Activated T-cell treated with anti-CD3 and anti-CD28 coated beads, Interleukin-2, amount 50 U/mL, for 4 hours (primary cell): Measurements from ENCODE around the gene NTRK3. TPM values are rescaled to one million over a fixed set of nuclear protein-coding genes. Genes with fewer than 3 reads are reported as not detected.

Source experiments
- ATAC-seq, 2 donors: fragments of 200-7000 bp; cut with Tn5 transposase; one replicate each; pipeline ENCODE4 v1.10.0; 2021
- DNase-seq: peaks from one replicate; pipeline ENCODE4 v3.0.0-alpha.2; 2020
- H3K27me3 Mint-ChIP-seq: one replicate; pipeline ENCODE4 v1.8.0; 2021; ENCODE audit warnings: low read depth, mixed read lengths
- H3K36me3 Mint-ChIP-seq: one replicate; pipeline ENCODE4 v1.8.0; 2022; ENCODE audit warnings: mixed read lengths; ENCODE audit not compliant: insufficient read depth
- H3K4me1 Mint-ChIP-seq: one replicate; pipeline ENCODE4 v1.8.0; 2021; ENCODE audit warnings: low read depth, mixed read lengths
- H3K4me3 Mint-ChIP-seq: one replicate; pipeline ENCODE4 v1.8.0; 2021; ENCODE audit warnings: mild to moderate bottlenecking, moderate library complexity, mixed read lengths
- H3K9me3 Mint-ChIP-seq: one replicate; pipeline ENCODE4 v1.8.0; 2021; ENCODE audit warnings: mixed read lengths
- total RNA-seq, 3 donors: library from RNA; stranded (reverse); gene quantifications; one replicate each; pipeline ENCODE4 v1.2.1, GENCODE V29; 2021

Gene NTRK3
- total RNA-seq, 3 donors from 2014 or later, result 0.18 to 1.7 TPM; not detected in 1

DNA sequence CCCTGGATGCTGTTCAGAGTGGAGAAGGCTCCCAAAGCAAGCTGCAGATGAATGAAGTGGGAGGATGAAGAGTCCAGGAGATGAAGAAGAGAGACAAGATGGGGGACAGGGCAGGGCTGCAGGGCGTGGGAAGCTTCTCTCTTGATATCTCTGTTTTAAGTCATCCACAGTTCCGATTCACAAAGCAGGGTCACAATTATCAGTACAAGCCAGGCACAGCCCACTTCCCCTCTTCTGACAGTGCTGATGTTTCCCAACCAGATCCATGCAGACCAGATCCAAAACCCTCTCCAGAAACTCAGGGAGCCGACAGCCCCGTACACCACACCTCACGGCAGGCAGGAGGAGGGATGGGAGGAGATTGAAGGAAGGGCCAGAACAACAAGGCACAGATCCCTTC, 31.1 kb downstream of the NTRK3 start:
- DNase-seq, result no peak
- no peak for ATAC-seq
- H3K27me3 Mint-ChIP-seq, result peaks cover 17% of the 10 kb centered on the region
- H3K4me3 Mint-ChIP-seq, result no peak overlapping the region
- no peaks in the 10 kb centered on the region for H3K36me3 Mint-ChIP-seq
- H3K4me1 Mint-ChIP-seq, result no peaks in the 10 kb centered on the region
- no peaks in the 10 kb centered on the region for H3K9me3 Mint-ChIP-seq

DNA sequence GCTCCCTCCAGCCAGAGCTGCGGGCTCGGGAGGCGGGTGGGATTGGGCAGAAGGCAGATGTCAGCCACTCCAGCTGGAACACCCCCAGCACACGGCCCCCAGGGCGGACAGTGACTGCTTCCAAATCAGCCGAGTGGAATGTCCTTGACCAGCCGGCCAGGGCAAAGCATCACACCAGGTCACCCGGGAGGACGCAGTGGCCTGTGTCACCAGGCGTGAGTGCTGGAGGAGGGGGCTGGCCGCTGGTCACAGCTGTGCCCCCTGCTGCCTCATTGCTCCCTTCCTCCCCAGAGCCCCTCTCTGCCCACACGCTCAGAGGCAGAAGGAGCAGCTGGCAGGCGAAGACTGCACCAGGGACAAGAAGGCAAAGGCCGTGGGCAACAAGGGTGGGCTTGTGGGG, 33.5 kb downstream of the NTRK3 start:
- Mint-ChIP-seq H3K9me3 (no peaks in the 10 kb centered on the region), H3K36me3 (no peaks in the 10 kb centered on the region), H3K4me1 (no peaks in the 10 kb centered on the region), H3K27me3 (peaks cover 10% of the 10 kb centered on the region), H3K4me3 (no peak overlapping the region)
- ATAC-seq (no peak), DNase-seq (no peak)

DNA sequence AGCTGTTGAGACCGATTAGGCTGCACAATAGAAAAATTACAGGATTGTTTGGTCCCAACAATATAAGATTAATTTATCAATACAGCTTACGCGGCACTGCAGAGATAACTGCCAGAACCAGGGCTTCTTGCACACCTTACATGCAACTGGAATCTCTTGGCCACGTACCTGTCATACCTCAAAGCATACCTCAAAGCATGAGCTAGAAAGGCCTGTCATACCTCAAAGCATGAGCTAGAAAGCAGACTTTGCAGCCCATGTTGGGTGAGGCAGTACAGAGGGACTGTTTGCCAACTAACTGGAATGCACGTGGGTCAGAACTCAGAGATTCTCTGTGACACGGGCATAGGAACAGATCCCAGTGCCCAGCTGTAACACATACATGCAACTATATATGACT, 34.7 kb downstream of the NTRK3 start:
- Mint-ChIP-seq H3K4me1 (no peaks in the 10 kb centered on the region), H3K4me3 (no peak overlapping the region)
- no peak for ATAC-seq

DNA sequence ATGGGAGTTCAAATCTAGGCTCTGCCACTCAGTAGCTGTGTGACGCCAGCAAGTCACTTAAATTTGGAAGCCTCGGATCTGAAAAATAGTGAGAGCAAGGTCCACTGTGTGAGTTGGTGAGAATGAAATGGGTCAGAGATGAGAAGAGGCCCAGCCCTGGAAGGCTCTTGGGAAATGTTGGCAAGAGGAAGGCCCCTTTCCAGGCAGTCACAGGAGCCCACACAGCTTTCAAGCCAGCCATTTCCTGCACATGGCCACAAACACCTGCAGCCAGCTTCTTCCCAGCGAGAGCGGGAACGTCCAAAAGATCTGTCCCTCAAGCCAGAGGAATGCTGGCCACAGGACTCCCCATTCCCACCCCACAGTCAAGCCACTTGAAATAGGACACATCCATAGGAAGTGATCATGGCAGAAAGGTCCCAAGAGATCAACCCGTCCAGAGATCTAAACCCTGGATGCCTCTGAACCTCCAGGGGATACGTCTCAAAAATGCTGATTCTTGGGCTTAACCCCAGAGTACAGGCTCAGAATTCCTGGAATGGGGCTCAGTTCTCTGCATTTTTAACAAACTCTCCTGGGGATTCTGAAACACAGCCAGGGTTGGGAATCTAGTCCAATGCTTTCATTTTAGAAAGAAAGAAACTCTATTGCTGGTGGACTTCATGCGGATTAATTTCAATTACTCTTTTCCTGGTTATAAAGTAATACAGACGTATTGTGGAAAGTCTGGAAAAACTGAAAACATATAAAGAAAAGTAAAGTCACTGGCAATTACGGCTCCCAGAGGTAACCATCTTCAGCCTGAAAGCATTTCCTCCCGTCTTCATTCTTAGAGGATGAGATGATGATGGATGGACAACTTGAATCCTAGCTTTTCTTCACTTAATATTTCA, 35.9 kb downstream of the NTRK3 start:
- ATAC-seq, result no peak
- no peak for DNase-seq
- H3K27me3 Mint-ChIP-seq, result peaks cover 5% of the 10 kb centered on the region
- H3K9me3 Mint-ChIP-seq, result no peaks in the 10 kb centered on the region
- H3K4me1 Mint-ChIP-seq, result no peaks in the 10 kb centered on the region
- no peak overlapping the region for H3K4me3 Mint-ChIP-seq
- H3K36me3 Mint-ChIP-seq, result no peaks in the 10 kb centered on the region

More for the DNA sequence above, 34.7 kb downstream of the NTRK3 start:
- Mint-ChIP-seq H3K9me3 (no peaks in the 10 kb centered on the region), H3K36me3 (no peaks in the 10 kb centered on the region), H3K27me3 (peaks cover 7% of the 10 kb centered on the region)
- DNase-seq, result no peak

DNA sequence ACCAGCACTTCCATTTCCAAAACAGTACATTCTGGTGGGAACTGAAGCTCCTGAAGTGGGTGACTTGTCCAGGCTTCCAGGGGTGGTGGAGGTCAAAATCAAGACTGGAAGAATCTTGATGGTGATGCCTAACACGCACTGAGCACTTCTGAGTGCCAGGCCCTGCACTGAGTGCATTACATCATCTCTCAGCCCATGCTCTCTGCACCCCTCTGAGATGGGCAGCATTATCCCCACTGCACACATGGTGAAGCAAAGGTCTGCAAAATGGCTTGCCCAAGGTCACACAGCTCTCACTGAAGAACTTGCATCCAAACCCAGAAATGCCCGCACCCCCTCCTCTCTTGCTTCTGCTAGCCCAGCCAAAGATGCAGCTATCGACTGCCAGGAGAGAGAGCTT, 36.9 kb downstream of the NTRK3 start:
- ATAC-seq (no peak), DNase-seq (no peak)
- Mint-ChIP-seq H3K4me1 (no peaks in the 10 kb centered on the region), H3K36me3 (no peaks in the 10 kb centered on the region), H3K27me3 (peaks cover 3% of the 10 kb centered on the region), H3K4me3 (no peak overlapping the region), H3K9me3 (no peaks in the 10 kb centered on the region)

DNA sequence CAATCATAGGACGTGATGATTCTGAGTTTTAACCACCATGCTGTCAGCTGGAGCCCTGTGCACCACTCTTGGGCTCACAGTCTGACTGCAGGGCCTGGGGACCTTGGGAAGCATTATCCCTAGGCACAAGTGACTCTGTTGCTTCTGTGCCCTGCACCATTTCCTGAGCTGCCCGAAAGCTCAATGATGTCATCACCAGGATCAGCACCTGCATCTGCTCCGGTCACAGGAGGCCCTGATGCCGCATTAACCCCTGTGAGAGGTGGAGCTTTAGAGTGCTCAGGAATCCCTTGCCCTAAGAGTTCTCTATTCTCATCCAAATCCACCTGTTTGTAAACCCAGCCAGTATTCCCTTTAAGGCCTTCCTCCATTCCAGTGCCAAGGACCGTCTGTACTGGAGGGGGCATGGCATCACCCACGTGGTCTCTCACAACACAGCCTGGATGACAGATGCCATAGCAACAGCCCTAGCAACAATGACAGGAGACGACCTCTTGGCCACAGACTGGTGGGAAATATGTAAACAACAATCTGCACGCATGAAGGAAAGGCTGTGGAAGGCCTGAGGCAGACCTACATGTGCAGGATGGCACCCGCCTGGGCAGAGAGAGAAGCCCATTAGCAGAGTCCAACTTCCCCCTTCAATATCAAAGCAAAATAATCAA, 37.9 kb downstream of the NTRK3 start:
- H3K27me3 Mint-ChIP-seq, result peaks cover 3% of the 10 kb centered on the region

GRCh38 chr15:88215066-88215648, 41.4 kb downstream of the NTRK3 start:
- Mint-ChIP-seq H3K36me3 (no peaks in the 10 kb centered on the region), H3K9me3 (no peaks in the 10 kb centered on the region), H3K27me3 (no peaks in the 10 kb centered on the region), H3K4me3 (no peak overlapping the region), H3K4me1 (no peaks in the 10 kb centered on the region)
- no peak for DNase-seq
- ATAC-seq, result no peak

More for the DNA sequence above, 37.9 kb downstream of the NTRK3 start:
- no peaks in the 10 kb centered on the region for H3K9me3 Mint-ChIP-seq
- DNase-seq, result no peak
- no peaks in the 10 kb centered on the region for H3K36me3 Mint-ChIP-seq
- H3K4me1 Mint-ChIP-seq, result no peaks in the 10 kb centered on the region
- H3K4me3 Mint-ChIP-seq, result no peak overlapping the region
- ATAC-seq, result no peak

- Mint-ChIP-seq H3K9me3 (no peaks in the 10 kb centered on the region), H3K36me3 (no peaks in the 10 kb centered on the region), H3K4me3 (no peak overlapping the region), H3K4me1 (no peaks in the 10 kb centered on the region), H3K27me3 (peaks cover 3% of the 10 kb centered on the region)
- ATAC-seq (no peak), DNase-seq (no peak)
Observed at GRCh38 chr15:88209111-88209510, 47.4 kb downstream of the NTRK3 start.

GRCh38 chr15:88208396-88208795, 48.1 kb downstream of the NTRK3 start:
- ATAC-seq (no peak), DNase-seq (no peak)
- H3K4me1 Mint-ChIP-seq, result no peaks in the 10 kb centered on the region
- no peaks in the 10 kb centered on the region for H3K9me3 Mint-ChIP-seq
- H3K4me3 Mint-ChIP-seq, result no peak overlapping the region
- H3K36me3 Mint-ChIP-seq, result no peaks in the 10 kb centered on the region
- peaks cover 3% of the 10 kb centered on the region for H3K27me3 Mint-ChIP-seq

- no peak for ATAC-seq
Observed at GRCh38 chr15:88207565-88207964, 49.0 kb downstream of the NTRK3 start.

GRCh38 chr15:88204584-88204983, 52.0 kb downstream of the NTRK3 start:
- no peaks in the 10 kb centered on the region for H3K4me1 Mint-ChIP-seq
- DNase-seq (no peak), ATAC-seq (no peak)

More at GRCh38 chr15:88207565-88207964, 49.0 kb downstream of the NTRK3 start:
- H3K9me3 Mint-ChIP-seq, result no peaks in the 10 kb centered on the region
- H3K36me3 Mint-ChIP-seq, result no peaks in the 10 kb centered on the region
- H3K4me3 Mint-ChIP-seq, result no peak overlapping the region
- H3K4me1 Mint-ChIP-seq, result no peaks in the 10 kb centered on the region
- peaks cover 3% of the 10 kb centered on the region for H3K27me3 Mint-ChIP-seq
- no peak for DNase-seq

GRCh38 chr15:88202231-88202630, 54.3 kb downstream of the NTRK3 start:
- Mint-ChIP-seq H3K4me1 (no peaks in the 10 kb centered on the region), H3K4me3 (no peak overlapping the region), H3K27me3 (no peaks in the 10 kb centered on the region), H3K36me3 (no peaks in the 10 kb centered on the region), H3K9me3 (no peaks in the 10 kb centered on the region)
- DNase-seq, result no peak
- no peak for ATAC-seq

More at GRCh38 chr15:88204584-88204983, 52.0 kb downstream of the NTRK3 start:
- H3K4me3 Mint-ChIP-seq, result no peak overlapping the region
- no peaks in the 10 kb centered on the region for H3K9me3 Mint-ChIP-seq
- peaks cover 3% of the 10 kb centered on the region for H3K27me3 Mint-ChIP-seq
- no peaks in the 10 kb centered on the region for H3K36me3 Mint-ChIP-seq

DNA sequence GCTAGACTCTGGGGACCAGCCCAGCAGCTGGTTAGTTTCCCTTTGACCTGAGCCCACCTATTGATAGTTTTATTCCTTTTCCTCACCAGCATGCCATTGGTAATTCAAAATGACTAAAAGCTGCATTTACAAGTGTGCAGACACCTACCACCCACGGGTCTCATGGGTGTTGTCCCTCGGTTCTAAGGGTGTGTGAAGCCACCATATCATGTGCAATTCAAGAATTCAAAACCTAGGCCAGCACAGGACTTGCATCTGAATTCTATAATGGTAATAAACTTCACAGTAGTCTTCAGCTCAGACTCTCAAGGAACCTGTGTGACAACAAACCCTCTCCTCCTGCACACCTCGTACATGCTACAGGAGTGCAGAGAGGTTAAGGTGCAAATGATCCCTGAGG, 55.3 kb downstream of the NTRK3 start:
- ATAC-seq, result no peak
- H3K27me3 Mint-ChIP-seq, result no peaks in the 10 kb centered on the region
- H3K4me1 Mint-ChIP-seq, result no peaks in the 10 kb centered on the region

DNA sequence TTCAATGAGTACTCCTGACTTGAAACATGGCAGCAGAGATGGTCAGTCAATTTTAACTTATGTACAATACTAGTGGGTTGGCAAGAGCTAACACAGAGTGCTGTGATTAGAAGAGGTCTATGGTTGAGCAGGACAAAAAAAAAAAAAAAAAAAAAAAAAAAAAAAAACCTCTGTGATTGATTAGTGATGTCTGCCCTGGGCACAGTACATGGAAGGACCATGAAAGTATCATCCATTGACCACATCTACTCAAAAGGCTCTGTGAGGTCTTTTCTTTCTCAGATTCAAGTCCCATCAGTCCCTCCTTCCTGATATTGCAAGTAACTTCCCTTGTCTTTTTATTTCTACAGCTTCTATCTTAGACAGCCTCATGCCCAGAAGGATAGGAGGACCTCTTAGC, 59.6 kb downstream of the NTRK3 start:
- Mint-ChIP-seq H3K36me3 (no peaks in the 10 kb centered on the region), H3K4me3 (no peak overlapping the region), H3K27me3 (peaks cover 6% of the 10 kb centered on the region), H3K9me3 (no peaks in the 10 kb centered on the region), H3K4me1 (no peaks in the 10 kb centered on the region)
- ATAC-seq (no peak), DNase-seq (no peak)

More for the DNA sequence above, 55.3 kb downstream of the NTRK3 start:
- H3K9me3 Mint-ChIP-seq, result no peaks in the 10 kb centered on the region
- H3K36me3 Mint-ChIP-seq, result no peaks in the 10 kb centered on the region
- no peak overlapping the region for H3K4me3 Mint-ChIP-seq
- no peak for DNase-seq
